ENCODE measurements around the gene ZIC1.

The ZIC1 gene

GRCh38 chr3:147428754-147429153 is 19.6 kb downstream of the ZIC1 start:
- H3K4me3 ChIP-seq (ENCODE audit: low read depth, low read length): no peak overlapping the region
- TF ChIP-seq POLR2A (IDR thresholded peaks at IDR 0.05; ENCODE audit: extremely low read depth, insufficient read length) (no peak), CTCF (IDR thresholded peaks at IDR 0.05; ENCODE audit: low read depth, low read length) (no peak), MYC (IDR thresholded peaks at IDR 0.05; ENCODE audit: low read depth, low read length) (no peak), MAX (IDR thresholded peaks at IDR 0.05; ENCODE audit: low read depth, low read length) (no peak)
- no peak for DNase-seq (ENCODE audit: low read depth)

- no peak overlapping the region for H3K4me3 ChIP-seq (ENCODE audit: low read depth, low read length)
- DNase-seq (ENCODE audit: low read depth): peak; percentile 4
- TF ChIP-seq CTCF (IDR thresholded peaks at IDR 0.05; ENCODE audit: low read depth, low read length) (no peak), POLR2A (IDR thresholded peaks at IDR 0.05; ENCODE audit: extremely low read depth, insufficient read length) (no peak), MYC (IDR thresholded peaks at IDR 0.05; ENCODE audit: low read depth, low read length) (no peak), MAX (IDR thresholded peaks at IDR 0.05; ENCODE audit: low read depth, low read length) (no peak)
Observed at GRCh38 chr3:147431751-147432150, 22.6 kb downstream of the ZIC1 start.

- no peak for DNase-seq (ENCODE audit: low read depth)
- TF ChIP-seq CTCF (IDR thresholded peaks at IDR 0.05; ENCODE audit: low read depth, low read length) (no peak), MYC (IDR thresholded peaks at IDR 0.05; ENCODE audit: low read depth, low read length) (no peak), POLR2A (IDR thresholded peaks at IDR 0.05; ENCODE audit: extremely low read depth, insufficient read length) (no peak), MAX (IDR thresholded peaks at IDR 0.05; ENCODE audit: low read depth, low read length) (no peak)
- H3K4me3 ChIP-seq (ENCODE audit: low read depth, low read length): no peak overlapping the region
Observed at GRCh38 chr3:147447224-147447623, 38.1 kb downstream of the ZIC1 start.

- no peak overlapping the region for H3K4me3 ChIP-seq (ENCODE audit: low read depth, low read length)
- no peak for DNase-seq (ENCODE audit: low read depth)
- TF ChIP-seq MAX (IDR thresholded peaks at IDR 0.05; ENCODE audit: low read depth, low read length) (no peak), CTCF (IDR thresholded peaks at IDR 0.05; ENCODE audit: low read depth, low read length) (no peak), POLR2A (IDR thresholded peaks at IDR 0.05; ENCODE audit: extremely low read depth, insufficient read length) (no peak), MYC (IDR thresholded peaks at IDR 0.05; ENCODE audit: low read depth, low read length) (no peak)
Observed at GRCh38 chr3:147449669-147450068, 40.5 kb downstream of the ZIC1 start.

GRCh38 chr3:147458995-147459704 is 50.0 kb downstream of the ZIC1 start:
- DNase-seq (ENCODE audit: low read depth): no peak
- TF ChIP-seq MAX (IDR thresholded peaks at IDR 0.05; ENCODE audit: low read depth, low read length) (no peak), POLR2A (IDR thresholded peaks at IDR 0.05; ENCODE audit: extremely low read depth, insufficient read length) (no peak), MYC (IDR thresholded peaks at IDR 0.05; ENCODE audit: low read depth, low read length) (no peak), CTCF (IDR thresholded peaks at IDR 0.05; ENCODE audit: low read depth, low read length) (no peak)
- no peak overlapping the region for H3K4me3 ChIP-seq (ENCODE audit: low read depth, low read length)
